ENCODE measurements around the gene PRKCH.

The PRKCH gene

GRCh38 chr14:61368114-61368710 lies 46.8 kb downstream of the PRKCH start:
- no peak for DNase-seq (ENCODE audit: low spot score)

- DNase-seq (ENCODE audit: low spot score) = no peak
Observed at GRCh38 chr14:61368781-61369453, 47.5 kb downstream of the PRKCH start.

GRCh38 chr14:61369454-61369810 lies 48.1 kb downstream of the PRKCH start:
- no peak for DNase-seq (ENCODE audit: low spot score)

DNA sequence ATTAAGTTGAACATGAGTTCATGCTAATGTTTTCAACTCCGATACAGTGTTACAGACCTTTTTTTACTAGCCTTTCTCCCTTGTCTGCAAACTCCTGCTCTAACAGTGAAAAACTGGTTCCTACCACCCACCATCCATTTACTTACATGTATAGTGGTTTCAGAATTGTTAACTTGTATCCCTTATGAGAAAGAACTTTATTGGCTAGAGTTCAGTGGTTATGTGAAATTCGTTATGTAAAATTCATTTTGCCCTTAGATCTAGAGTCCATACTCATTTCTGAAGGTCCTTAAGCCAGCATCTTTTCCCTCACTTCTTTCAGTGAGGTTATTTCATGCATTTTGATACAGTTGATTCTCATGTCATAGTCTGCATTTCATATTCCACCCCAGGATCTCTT lies 51.0 kb downstream of the PRKCH start:
- DNase-seq (ENCODE audit: low spot score) = no peak

DNA sequence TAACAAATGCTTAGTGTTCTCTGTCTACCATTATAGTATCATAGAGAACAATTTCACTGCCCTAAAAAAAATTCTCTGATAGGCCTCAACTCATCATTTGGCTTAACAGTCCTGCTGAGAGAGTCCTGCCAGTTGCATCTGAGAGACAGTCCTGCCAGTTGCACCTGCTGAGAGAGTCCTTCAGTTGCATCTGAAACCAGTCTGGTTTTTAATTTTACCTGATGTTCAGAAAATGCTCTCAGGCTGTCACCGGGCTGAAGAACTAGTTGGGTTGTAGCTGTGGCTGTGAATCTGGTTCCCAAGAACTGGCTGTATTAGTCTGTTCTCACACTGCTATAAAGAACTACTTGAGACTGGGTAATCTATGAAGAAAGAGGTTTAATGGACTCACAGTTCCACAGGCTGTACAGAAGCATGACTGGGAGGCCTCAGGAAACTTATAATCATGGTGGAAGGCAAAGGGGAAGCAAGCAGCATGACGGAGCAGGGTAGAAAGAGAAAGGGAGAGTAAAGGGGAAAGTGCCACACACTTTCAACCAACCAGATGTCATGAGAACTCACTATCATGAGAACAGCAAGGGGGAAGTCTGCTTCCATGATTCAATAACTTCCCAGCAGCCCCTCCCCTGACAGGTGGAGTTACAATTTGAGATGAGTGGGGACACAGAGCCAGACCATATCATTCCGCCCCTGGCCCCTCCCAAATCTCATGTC lies 51.6 kb downstream of the PRKCH start:
- DNase-seq (ENCODE audit: low spot score) = no peak

DNA sequence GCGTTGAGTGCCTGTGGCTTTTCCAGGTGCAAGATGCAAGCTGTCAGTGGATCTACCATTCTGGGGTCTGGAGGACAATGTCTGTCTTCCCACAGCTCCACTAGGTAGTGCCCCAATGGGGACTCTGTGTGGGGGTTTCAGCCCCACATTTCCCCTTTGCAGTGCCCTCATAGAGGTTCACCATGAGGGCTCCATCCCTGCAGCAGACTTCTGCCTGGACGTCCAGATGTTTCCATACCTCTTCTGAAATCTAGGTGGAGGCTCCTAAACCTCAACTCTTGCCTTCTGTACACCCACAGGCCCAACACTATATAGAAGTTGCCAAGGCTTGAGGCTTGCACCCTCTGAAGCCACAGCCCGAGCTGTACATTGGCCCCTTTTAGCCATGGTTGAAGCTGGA lies 52.9 kb downstream of the PRKCH start:
- no peak for DNase-seq (ENCODE audit: low spot score)

- DNase-seq (ENCODE audit: low spot score) = no peak
Observed at GRCh38 chr14:61375218-61375617, 53.8 kb downstream of the PRKCH start.

GRCh38 chr14:61376314-61376713 lies 54.9 kb downstream of the PRKCH start:
- DNase-seq (ENCODE audit: low spot score) = no peak

- DNase-seq (ENCODE audit: low spot score) = no peak
Observed at GRCh38 chr14:61377749-61378148, 56.4 kb downstream of the PRKCH start.

DNA sequence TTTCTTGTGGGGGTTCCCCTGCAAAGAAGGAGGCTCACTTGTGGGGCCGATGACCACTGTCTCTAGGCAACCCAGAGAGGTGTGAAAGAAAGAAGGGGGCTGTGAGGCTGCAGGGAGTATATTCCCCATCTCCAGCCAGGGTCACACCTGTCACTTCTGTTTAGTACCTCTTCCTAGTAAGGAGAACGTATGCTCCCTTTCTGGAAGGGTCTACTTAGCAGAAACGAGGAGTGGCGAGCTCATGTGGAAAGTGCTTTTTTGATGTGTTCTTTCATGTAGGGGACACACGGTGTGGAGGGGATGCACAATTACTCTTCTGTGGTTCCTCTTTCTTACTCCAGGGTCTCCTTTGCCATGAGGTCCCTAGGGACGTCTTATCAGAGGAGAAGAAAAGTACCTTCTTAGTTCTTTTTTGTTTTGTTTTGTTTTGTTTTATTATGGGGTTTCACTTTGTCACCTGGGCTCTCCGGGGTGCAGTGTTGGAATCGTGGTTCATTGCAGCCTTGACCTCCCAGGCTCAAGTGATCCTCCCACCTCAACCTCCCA lies 58.3 kb downstream of the PRKCH start:
- DNase-seq (ENCODE audit: low spot score) = no peak

- no peak for DNase-seq (ENCODE audit: low spot score)
Observed at GRCh38 chr14:61380984-61381383, 59.6 kb downstream of the PRKCH start.

DNA sequence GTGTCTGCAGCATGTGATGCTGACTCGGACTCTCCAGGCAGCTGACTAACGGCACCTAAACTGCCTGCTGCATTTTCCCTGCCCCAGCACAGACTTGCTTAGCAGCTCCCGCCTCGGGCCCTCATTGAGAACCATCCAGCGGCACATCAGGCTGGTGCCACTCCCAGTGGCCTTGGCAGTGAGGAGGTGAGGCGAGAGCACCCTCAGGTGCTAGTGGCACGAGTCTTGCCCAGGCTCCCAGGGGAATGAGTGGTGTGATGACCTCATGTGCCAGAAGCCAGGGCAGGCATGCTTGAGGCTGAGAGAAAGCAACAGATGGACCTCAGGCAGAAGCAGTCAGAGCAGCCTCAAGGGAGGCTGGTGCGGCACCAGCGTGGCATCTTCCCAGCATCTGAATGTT lies 60.2 kb downstream of the PRKCH start:
- DNase-seq (ENCODE audit: low spot score) = no peak

DNA sequence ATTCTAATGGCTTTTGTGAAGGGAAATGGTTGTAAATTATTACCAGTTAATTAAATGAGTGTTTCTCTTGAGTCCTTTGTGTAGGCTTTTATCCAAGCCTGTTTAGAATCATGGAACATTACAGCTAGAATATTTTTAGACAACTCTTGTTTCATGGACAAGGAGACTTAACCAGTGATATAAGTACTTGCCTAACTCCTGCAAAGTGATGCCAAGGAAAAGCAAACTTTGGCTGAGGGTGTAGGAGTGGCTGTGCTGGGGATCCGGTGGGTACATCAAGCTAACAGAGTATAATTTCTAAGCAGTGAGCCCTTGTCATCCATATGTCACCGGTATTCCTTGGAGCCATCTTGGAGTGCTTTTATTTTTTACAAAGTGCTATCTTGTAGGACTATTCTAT lies 61.5 kb downstream of the PRKCH start:
- no peak for DNase-seq (ENCODE audit: low spot score)

DNA sequence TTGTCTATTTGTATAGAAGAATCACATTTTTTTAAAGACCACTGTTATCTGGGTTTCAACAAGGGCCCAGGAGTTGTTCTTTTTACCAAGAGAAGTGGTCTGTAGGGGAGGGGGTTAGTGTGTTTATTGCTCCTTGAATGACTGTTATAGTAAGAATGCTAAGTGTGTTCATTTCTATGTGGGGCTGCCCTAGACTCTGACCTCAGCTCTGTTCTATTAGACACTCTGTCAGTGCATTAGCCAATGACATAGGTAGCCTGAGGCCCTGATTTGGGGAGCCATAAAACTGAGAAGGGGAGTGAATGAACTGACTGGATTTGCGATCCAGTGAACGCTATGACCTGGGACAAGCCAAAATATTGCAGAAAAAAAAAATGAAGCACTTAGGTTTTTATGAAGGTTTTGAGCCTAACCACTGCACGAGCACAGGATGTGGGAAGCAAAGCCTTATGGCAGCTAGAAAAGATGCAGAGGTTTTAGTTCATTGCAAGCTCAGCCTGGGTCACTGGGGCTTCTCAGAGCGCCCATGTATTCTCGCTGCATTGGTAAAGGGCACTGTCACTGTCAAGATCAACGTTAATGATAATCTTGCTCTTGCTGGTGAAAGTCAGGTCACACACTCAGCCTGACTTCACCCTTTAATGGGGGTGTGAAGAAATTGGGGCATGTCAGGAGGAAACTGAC lies 63.8 kb downstream of the PRKCH start:
- no peak for DNase-seq (ENCODE audit: low spot score)

DNA sequence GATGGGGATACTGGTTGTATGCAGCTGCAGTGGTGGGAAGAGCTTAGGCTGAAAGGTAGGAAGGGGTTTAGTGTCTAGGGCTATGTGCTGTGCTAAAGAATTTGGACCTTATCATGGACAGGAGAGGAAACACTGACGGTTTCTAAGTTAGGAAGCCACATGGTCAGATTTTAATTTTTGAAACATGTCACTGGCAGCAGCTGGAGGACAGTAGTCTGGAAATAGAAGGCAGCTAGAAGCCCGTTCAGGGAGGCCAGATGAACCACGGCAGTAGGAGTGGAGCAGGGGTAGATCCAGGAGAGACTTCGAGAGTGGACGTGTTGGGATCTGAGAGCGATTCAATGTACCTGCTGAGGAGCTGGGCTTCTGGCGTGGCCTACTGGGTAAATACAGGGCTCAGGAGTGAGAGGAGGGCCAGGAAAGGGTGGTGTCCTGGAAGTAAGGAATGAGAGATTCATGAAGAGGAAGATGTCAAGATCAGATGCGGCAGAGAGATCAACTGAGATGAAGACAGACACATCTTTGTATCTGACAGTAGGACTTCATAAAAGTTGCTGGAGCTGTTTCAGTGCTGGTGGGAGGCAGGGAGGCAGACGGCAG lies 64.9 kb downstream of the PRKCH start:
- no peak for DNase-seq (ENCODE audit: low spot score)

- no peak for DNase-seq (ENCODE audit: low spot score)
Observed at GRCh38 chr14:61387076-61387475, 65.7 kb downstream of the PRKCH start.

DNA sequence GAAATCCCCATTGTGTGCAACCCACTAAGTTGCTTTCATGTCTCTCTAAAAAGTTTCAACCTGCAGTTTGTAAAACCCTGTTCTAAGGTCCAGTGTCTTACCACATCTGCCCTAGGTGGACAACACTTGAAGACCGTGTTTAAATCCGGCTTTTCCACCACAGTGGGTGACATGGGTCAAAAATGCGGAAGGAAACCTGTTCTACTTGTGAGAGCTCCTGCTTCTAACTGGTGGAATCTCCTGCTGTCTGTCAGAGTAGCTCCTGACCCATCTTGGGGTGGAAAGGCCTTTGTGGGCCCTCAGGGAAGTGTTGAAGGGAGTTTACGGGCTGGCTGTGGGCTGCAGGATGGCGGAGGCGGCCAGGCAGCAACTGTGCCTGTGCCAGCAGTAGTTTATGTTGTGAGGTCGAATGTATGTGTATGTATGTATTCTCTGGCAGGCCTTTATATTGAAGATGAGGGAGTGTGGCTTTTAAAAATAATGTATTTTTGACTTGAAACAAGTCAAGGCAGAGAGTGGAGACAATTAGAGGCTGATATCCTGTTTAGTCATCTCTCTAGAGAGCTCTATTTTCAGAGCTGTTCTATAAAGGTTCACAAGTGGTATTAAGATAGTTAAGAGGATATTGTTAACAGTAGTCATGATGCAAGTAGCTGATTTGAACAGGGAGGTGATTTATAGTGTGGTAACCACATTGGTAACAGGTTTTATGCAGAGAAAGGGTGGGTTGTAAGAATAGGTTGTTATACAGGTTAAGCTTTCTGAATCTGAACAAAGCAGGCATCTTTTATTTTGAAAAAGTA lies 67.0 kb downstream of the PRKCH start:
- DNase-seq (ENCODE audit: low spot score) = no peak

- DNase-seq (ENCODE audit: low spot score) = no peak
Observed at GRCh38 chr14:61388976-61389576, 67.7 kb downstream of the PRKCH start.

DNA sequence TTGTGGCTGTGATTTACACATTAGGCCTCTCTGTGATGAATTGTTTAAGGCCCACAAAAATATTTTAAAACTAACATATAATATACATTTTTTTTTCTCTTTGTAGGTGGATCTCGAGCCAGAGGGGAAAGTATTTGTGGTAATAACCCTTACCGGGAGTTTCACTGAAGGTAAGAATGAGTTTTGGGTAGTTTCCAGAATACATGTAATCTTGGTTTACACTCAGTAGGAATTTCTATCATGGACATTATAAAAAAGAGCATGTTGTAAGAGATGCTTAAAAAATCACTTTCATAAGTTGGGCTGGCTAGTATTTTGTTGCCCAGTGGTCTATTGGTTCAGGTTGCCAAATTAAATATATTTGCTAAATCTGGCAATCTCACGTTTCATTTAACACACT lies 69.7 kb downstream of the PRKCH start:
- no peak for DNase-seq (ENCODE audit: low spot score)

- DNase-seq (ENCODE audit: low spot score) = no peak
Observed at GRCh38 chr14:61392297-61392696, 70.9 kb downstream of the PRKCH start.

DNA sequence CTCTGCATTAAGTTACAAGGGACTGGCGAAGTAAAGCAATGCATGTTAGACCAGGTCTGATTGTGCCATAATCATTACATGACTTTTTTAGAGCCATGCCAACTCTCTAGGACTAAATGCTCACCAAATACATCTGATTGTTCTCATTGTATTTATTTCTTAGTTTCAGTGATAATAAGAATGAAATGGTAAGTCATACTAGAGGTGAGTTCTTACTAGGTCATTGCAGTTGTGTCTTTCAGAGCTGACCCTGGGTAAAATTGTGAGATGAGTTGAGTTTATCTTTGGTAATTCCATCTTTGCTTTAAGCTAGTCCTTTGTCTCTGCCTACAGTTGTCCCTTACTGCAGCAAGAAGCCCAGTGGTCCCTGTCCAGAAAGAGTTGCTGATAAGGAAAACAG lies 73.2 kb downstream of the PRKCH start:
- no peak for DNase-seq (ENCODE audit: low spot score)
